C4-2B (cell line): ENCODE results near the gene TEX13B.

Experiments used
- H3K27ac ChIP-seq: fragments of 450-650 bp; 2 replicates; pipeline ENCODE4 v1.5.1; 2017
- CTCF ChIP-seq: fragments of 450-650 bp; conservative IDR thresholded peaks from 2 replicates; pipeline ENCODE4 v1.5.1; 2017; ENCODE audit warnings: mild to moderate bottlenecking
- ZFX ChIP-seq: fragments of 450-650 bp; IDR thresholded peaks from 2 replicates; pipeline ENCODE4 v1.6.1; 2017

Gene TEX13B

GRCh38 chrX:108019382-108019875, 37.3 kb upstream of the TEX13B start:
- H3K27ac ChIP-seq = no peak overlapping the region
- TF ChIP-seq CTCF (no peak), ZFX (no peak)

GRCh38 chrX:108018656-108019381, 36.6 kb upstream of the TEX13B start:
- TF ChIP-seq CTCF (no peak), ZFX (no peak)
- no peak overlapping the region for H3K27ac ChIP-seq

GRCh38 chrX:108001218-108001814, 19.1 kb upstream of the TEX13B start:
- peak overlapping the region; percentile 30; the same call in 1 of the 2 replicates for H3K27ac ChIP-seq
- TF ChIP-seq CTCF (peak; percentile 78), ZFX (no peak)

- TF ChIP-seq CTCF (no peak), ZFX (no peak)
- peak overlapping the region; percentile 30; the same call in 1 of the 2 replicates for H3K27ac ChIP-seq
These were observed 18.6 kb upstream of the TEX13B start for GRCh38 chrX:108000751-108001150.

- TF ChIP-seq ZFX (no peak), CTCF (no peak)
- no peak overlapping the region for H3K27ac ChIP-seq
These were observed 14.0 kb upstream of the TEX13B start for GRCh38 chrX:107996124-107996523.

- TF ChIP-seq CTCF = no peak
- no peak for TF ChIP-seq ZFX
- H3K27ac ChIP-seq = no peak overlapping the region
These were observed 2.9 kb upstream of the TEX13B start for GRCh38 chrX:107985033-107985432.

GRCh38 chrX:107979534-107979933, 2.6 kb downstream of the TEX13B start:
- no peak overlapping the region for H3K27ac ChIP-seq
- no peak for TF ChIP-seq CTCF
